Skin of body (tissue), 2 donors: Measurements from ENCODE around the gene ADGRV1. TPM values are rescaled to one million over a fixed set of nuclear protein-coding genes. Genes with fewer than 3 reads are reported as not detected.

Source experiments
- DNase-seq: peaks from one replicate; lab custom pipeline; 2025; lab: John Stamatoyannopoulos, UW
- total RNA-seq: library from RNA; depleted of rRNA; stranded (reverse); fragments of >200 nt; gene quantifications from one replicate; pipeline ENCODE4 v1.2.3, GENCODE V29; 2014

Gene ADGRV1
- total RNA-seq, 1 donor from 2014 or later, result 11.2 TPM

DNA sequence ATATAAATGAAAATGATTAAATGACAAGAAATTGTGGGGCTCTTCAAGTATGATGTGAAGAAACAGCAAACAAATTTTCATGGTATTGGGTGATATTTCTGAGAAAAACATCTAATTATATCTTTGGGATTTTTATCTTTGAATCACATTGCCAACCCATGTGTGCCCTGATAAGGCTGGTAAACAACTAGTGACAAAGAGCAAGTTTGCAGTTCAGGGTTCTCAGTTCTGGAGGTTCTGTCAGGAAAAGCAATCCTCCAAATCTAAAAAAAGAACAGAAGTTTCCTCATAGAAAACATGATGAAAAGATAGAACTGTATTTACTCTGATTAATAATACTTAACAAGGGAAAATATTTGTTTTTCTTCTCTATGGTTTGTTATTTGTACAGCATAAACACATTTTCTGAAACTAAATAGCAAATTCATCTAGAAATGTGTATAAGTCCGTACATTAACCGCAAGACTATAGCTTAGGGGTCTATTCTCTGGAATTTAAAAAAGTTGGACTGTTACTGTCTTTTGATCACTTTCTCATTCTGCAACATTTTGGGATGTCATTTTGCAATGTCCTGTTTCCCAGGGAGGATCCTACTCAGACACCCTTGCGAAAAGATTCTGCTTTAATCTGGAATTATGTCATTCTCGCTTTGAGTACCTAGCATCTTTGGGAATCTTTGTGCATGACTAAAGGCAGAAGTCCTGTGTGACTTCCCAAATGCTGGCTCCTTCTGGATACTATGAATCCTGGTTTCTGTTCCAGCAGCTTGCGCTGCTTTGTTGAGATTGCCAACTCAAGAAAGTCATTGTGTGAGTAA, 308.5 kb downstream of the ADGRV1 start:
- DNase-seq, result peak; percentile 61

DNA sequence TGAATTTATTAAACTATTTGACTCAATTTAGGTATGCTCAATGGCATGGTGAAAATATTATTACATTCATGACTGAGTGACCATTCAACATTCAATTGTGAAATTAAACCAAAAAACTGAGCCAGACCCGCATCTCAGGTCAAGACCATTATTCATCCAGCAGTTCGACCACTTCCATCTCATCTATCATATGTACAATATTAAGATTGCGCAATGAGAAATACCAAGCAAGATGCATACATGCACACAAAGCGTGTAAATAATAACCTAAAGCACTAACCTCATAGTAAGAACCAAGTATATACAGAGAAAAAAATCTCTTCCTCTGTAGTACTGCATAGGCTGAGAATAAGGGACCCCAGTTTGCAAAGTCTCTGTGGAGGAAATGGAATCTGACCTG, 310.2 kb downstream of the ADGRV1 start:
- no peak for DNase-seq

DNA sequence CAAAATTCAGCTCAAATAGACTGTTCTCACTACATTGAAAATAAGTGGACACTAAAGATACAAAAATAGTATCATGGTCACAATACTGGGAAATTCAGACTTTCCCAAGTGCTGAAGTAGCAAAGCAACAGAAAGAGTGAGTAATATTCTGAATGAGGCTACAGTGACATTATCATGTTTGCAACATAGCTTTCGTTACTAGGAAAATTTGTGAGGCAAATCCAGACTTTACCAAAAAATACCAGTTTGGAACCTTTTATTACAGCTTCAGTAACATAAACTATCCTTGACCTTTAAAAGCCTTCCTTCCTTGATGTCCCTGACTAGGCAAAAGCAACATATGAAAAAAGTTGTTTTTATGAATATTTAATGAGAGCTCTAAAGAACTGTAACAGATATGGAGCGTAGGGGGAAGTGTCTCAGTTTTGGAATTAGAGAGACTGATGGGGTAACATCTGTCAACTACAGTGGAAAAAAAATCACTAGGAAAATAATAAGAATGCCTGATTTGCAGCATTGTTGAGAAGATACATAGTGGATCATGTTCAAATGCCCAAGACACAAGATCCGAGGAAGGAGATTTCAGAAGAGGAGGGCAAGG, 312.9 kb downstream of the ADGRV1 start:
- DNase-seq, result peak; percentile 23

DNA sequence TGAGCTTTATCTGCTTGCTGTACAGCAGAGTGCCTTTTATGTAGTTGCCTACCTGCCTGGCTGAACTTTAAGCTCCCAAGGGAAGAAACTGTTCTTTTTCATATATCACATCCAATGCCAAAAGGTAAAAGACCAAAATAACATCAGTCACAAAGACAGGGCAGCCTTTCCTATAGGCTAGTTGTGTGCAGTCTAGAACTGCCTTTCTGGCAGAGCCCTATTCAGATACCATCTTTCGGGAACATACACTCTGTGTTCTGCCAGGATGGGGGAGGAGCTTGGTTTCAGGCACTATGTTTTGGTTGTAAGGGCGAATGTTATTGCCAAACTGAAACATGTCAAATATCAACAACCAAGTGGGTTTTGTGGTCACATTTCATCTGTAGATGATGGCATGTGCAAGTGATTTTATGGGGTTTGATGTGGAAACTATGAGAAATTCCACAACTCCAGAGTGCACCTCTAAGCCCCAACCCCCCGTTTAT, 314.5 kb downstream of the ADGRV1 start:
- no peak for DNase-seq

DNA sequence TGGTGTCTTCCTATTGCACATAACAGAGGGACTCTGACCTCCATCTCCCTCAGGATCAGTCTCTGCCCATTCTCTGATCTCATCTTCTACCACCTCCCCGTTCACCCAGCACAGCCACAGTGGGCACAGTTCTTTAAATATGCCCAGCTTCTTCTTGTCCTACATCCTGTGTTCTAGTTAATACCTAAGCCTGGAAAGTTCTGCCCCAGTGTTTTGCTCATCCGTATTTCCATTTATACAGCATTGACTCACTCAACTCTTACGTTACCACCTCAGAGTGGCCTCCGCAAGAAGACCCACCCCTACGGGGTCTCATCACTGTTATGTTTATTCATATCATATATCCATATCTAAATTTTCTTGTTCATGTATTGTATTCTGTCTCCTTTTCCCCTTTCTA, 315.5 kb downstream of the ADGRV1 start:
- DNase-seq, result no peak

DNA sequence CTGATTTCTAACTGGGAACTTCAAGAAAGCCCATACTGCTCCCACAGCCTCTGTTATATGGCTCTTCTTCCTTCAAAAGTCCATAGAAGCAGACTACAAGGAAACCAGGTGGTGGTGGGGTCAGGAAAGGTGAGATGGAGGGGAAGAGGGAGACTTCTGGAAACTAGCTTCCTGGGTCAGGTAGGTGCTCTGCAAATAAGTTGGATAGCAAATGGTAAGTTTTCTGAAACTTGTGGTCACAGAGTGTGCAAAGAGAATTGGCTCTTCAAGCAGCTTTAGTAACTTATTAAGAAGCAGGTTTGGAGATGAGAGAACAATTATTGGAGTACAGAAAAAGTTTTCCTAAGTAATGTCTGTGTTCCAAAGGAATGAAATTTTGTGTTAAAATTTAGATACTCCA, 316.9 kb downstream of the ADGRV1 start:
- no peak for DNase-seq

DNA sequence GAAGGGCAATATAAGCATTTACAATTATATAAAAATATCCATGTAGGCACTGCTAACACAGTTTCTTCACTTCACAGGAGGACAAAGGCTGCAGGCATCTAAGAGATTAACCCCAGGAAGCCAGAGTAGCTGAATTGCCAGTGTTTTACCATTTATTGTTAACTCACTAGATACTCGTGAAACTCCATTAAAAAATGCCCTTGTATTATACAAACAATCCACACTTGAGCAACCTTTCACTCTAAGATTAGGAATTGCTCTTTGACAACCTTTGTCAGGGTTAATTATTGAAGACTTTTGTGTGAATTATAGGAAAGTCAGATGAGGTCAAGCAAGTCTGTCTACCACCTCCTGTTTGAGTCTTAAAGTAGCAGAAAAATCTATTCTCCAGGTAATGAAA, 317.8 kb downstream of the ADGRV1 start:
- no peak for DNase-seq

DNA sequence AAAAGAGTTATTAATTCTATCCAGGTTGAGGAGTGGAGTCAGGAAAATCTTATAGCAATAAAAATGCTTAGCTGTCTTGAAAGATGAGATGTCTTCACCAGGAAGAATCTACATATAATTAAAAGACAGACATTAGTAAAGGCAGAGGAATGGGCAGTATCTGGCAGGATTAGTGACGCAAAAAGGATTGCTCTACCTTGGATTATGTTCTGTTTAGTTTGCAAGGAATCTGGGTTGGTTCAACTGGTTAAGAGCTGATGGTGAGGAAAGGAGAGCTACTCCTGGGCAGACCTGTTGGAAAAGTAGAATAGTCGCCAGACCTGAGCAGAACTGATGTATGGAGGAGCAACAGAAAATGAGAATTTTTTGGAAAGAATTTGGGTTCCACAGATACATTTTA, 318.5 kb downstream of the ADGRV1 start:
- DNase-seq, result no peak

DNA sequence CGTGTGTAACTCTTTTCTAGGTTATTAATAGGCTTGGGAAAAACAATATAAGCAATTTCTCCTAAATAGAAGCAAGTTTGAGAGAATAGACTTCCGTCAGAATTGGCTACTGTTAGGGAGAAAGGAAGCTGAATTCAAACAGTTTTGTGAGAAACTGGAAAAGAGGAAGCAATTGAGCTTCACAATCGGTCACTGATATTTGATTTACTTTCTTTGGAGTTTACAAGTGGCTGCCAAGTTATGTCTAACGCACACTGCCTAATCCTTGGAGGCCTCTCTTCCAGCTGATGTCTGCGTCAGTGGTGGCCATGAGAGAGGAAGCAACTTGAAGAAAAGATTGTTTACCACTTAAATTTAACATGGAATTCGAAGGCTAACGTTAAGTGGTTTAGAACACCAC, 319.5 kb downstream of the ADGRV1 start:
- peak; percentile 13 for DNase-seq

DNA sequence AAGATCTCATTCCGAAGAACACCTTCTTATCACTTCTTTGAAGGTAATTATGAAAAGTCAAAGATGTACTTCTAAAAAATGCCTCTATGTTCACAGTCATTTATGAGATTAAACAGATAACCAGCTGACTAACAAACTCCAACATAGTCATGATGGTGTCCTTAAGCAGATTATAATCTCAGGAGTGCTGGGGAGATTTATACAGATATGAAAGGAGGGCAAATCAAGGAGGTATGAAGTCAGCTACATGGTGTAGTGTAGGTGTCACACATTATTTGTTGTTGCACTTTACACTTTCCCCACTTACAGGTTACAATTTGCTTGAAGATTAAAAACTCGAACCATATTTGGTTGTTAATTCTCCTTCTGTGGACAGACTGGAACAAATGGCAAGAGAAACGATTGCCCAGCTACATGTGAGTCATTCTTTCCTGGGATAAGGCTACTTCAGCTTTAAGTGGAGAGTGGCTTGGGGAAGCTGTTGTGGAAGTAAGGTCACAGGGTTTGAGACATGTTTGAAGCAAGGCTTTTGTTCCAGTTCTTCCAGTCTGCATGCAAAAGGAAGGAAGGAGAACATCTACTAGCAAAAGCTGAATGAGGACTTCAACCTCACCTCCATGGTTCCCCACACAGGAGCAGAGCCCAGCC, 320.1 kb downstream of the ADGRV1 start:
- peak; percentile 12 for DNase-seq

DNA sequence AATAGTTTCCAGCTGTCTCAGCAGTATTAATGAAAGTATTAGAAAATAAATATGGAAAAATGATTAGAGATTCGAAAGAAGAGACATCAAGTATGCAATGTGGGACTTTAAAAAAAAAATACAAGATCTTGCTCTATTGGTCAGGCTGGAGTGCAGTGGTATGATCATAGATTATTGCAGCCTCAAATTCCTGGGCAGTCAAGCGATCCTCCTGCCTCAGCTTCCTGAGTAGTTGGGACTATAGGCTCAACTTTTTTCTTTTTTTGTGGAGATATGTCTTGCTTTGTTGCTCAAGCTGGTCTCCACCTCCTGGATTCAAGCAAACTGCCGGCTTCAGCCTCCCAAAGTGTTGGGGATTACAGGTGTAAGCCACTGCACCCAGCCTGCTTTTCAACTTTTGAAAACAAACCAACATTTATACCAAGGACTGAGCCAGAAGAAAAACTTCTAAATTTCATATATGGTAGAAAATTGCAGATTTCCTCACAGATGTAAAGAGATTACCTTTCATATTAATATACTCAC, 323.1 kb downstream of the ADGRV1 start:
- no peak for DNase-seq

DNA sequence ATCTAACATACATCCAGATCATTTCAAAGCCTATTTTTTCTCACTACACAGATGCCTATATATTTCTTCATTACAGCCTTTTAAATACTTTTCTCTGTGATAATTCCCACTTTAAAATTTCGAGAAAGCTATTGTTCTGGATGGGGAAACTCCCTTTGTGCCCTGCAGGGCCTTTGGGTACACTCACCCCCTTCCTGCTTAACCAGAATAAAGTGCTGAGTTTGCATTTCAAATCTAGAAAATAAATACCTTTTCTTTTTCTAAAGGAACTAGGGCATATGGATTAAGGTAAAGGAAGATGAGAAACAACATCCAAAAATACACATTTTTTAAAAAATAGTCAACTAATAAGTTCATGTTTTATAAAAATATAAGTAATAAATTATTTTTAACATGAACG, 323.9 kb downstream of the ADGRV1 start:
- no peak for DNase-seq

DNA sequence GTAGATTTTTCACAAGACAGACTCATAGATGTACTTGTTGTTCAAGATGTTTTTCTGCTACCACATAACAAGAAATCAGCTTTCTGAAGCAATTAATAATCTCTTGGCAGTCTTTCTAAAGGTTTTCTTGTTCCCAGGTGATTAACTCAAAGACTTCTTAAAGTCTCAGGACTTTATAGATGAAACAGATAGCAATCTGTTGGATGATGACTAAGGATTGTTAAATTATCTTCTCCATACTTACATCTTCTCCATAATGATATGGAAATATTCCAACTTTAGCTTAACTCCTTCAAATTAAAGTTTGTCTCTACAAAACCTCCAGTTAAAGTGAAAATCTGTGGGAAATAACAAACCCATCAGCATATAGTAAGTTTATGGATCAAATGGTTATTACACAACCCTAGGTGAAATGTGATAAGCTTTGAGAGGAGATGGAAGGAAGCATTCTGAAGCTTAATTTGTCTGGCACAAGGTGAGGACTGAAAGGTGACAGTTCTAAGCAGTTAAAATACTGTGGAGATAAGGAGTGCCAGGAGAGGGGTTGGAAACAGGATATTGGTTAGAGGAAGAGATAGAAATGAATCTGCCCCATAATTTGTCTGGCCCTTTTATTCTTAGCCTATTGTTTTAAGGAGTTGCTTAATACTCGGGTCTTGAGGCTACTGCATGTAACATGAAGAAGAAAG, 326.7 kb downstream of the ADGRV1 start:
- DNase-seq, result no peak

DNA sequence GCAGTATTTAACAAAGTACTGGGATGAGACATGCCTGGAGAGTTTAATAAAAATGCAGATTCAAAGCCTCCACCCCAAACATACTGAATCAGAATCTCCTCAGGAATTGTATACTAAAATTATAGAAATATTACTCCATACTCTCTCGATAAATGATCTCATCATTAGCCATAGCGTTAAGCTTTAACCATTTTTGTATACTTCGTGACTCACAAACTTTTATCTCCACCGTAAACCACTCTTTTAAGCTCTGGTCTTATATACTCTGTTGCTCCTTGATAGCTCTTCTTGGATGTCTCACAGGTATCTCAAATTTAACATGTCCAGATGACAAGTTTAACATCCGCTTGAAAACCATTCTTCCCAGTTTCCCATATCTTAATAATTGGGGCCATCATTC, 327.8 kb downstream of the ADGRV1 start:
- DNase-seq, result no peak

DNA sequence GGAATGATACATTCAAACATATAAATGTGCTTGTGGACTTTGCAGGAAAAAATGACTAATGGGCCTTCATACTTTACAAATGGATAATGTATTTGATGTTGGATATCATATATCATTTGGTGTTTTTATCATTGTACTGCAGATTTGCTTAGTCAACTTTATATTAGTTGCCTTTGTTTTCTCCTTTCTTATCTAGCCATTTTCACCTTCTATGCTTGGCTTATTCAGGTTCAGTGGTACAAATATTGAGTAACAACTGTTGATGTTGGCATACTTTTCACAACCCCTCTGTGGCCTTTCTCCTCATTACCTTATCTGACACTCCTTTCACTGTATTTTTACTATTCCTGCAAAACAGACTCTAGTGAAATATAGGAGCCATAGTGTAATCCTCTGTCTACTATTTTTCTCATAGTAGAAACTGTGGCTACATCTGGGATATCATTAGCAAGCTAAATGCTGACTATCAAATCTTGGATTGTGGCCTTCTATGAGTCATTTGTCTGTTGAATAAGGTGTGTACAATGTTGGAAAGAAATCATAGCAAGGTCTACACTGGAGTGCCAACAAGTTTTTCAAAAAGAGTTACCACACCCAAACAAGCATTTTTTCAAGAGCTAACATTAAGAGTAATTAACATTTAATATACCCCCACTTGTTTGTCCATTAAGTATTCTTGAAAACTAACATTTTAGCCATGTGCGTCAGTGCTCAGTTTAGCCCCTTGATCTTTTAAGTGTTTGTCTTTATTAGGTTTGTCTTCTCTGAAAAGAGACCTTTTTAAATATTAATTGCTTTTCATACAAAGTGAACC, 330.1 kb downstream of the ADGRV1 start:
- no peak for DNase-seq

DNA sequence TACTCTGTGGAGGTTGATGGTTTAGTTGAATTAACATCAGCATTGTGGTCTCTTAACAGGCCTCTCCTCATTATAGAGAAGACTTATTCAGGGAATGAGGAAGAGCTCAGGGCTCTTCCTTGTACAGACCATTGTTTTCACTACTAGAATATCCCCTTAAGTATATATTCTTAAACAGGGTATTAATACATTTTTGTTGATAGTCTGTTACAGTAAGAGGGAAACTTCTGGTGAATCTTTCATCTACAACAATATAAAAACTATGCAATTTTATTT, 330.7 kb downstream of the ADGRV1 start:
- DNase-seq, result no peak

DNA sequence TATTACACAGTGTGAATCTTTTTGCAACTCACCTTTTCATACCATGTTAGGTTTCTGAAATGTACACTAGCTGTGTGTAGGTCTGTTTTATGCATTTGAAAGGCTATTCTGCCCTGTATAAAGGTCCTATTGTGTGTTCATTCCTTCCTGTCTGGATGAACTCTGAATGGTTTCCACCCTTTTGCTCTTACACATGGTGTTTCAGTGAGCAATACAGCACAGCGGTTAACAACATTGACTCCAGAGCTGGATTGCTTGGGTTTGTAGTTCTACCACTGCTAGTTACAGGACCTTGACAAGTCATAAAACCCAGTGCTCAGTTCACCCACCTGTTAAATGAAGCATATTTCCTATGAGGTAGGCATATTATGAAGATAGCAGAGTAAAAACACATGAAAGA, 331.6 kb downstream of the ADGRV1 start:
- no peak for DNase-seq

DNA sequence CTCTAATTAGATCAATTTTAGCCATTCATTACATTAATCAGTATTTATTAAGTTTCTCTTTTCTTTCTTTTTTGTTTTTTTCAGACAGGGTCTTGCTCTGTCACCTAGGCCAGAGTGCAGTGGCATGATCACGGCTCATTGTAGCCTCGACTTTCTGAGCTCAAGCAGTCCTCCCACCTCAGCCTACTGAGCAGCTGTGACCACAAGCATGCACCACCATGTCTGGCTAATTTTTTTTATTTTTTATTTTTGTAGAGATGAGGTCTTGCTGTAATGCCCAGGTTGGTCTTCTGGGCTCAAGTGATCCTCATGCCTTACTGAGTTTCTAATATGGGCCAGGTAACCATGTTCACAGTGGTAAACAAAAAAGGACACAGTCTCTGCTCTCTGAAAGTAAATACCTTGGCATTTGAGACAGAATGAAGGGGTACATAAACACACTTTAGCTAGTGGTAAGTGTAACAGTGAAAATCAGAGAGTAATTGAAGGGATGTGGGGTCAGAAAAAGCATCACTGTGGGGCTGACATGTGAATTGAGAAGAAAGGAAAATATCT, 336.3 kb downstream of the ADGRV1 start:
- no peak for DNase-seq

DNA sequence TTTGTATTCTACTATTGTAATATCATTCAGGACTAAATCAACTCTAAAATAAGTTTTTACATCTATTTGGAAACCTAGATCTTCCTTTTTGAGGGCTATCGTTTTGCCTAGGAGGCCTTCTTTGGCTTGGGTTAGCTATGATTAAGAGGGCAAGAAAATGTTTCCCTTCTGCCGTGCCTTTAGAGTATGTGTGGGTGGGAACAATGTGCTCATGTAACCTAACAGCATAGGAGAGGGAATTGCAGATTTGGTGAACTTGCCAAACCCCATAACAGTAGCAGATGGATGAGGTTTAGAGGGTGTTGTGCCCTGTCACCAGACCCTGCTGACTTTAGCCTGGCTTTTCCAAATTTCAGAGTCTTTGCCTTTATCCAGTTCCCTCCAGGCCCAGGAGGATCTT, 339.0 kb downstream of the ADGRV1 start:
- no peak for DNase-seq

DNA sequence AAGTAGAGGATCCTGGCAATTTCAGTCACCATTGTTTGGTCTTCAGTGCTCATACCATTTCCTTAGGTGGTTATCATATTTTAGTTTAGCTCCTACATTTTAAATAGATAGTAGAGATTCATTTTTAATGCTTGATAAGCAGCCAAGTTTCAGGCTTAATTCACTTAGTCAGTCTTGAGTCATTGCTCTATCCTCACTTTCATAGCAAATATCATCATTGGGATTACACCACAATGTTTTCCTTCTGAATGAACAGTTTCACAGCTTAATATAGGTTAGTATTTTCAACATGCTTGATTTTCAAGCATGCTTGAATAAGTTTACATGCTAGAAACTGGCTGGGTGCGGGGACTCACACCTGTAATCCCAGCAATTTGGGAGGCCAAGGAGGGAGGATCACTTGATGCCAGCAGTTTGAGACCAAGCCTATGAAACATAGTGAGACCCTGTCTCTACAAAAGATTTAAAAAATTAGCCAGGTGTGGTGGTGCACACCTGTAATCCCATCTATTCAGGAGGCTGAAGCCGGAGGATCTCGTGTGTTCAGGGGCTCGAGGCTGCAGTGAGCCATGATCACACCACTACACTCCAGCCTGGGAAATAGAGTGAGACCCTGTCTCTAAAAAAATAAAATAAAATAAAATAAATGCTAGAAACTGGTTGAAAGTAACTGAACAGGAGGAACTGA, 339.9 kb downstream of the ADGRV1 start:
- no peak for DNase-seq
